GM04504 (cell line): Measurements from ENCODE around the gene AHDC1.

Experiments used
- DNase-seq: peaks from one replicate; pipeline ENCODE4 v3.0.0-alpha.2; 2012; ENCODE audit warnings: low read depth

Gene AHDC1

DNA sequence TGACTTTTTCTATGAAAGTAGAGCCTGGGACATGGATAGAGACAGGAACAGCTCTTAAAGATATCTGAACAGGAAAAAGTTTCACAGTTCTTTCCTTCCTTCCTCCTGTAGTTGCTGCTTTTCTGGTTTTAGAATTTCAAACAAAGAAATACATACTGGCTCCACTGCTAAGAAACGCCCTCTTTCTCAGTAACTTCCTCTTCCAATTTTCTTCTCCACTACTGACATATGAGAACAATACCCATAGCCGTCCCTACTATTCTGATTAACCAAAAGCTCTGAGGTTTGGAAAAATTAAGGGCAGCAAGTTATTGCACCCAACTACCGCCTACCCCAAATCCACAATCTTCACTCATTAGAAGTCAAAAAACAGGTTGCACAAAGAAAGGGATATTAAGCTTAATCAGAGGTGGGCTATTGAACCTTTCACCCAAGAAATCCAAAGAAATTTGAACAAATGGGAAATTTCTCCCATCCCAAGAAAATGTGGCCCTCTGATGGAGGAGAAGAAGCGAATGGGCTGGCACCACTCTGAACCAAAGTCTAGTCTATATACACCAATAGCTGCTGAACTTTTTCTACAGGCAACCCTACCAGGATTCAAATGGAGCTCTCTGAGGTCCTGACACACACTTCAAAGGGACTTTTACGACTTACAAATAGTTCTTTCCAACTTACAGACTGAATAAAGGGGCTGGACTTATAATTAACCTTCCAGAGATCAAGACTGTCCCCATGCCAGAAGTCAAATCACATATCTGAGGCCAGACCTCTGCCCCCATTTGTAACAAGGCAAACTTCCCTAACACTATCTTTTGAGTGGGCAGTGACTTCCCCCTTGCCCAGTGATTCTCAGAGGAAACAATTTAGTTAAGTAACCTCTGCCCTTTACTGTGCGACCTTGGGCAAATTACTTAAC lies 115.7 kb downstream of the AHDC1 start:
- DNase-seq: no peak

DNA sequence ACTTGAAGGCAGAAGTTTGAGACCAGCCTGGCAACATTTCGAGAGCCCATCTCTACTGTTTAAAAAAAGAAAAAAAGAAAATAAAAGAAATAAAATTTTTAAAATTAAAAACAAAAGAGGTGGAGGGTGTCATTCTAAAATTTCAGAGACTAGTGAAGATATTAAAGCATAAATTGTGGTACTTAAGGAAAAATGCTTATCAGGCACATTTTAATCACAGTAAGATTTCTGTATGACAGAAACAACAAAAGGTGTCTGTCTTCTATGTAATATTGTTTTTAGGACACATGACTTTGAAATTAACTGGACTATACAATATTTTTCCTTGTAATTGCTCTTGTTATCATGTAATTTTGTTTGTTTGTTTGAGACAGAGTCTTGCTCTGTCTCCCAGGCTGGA lies 118.6 kb downstream of the AHDC1 start:
- no peak for DNase-seq
